HCT116 (cell line): ENCODE data around the gene RNF152. TPM values are rescaled to one million over a fixed set of nuclear protein-coding genes. Genes with fewer than 3 reads are reported as not detected.

Experiments used
- ATAC-seq: fragments of 200-7000 bp; cut with Tn5 transposase; 2 replicates; pipeline ENCODE4 v1.9.1; 2020; ENCODE audit warnings: mild to moderate bottlenecking, moderate library complexity
- BruUV-seq: library from RNA; stranded (reverse); fragments of 400-500 nt; replicated peaks from 2 replicates; lab custom pipeline; 2021; lab: Mats Ljungman, UMichigan
- CTCF ChIA-PET: fragments of 300-600 bp; sonication (Branson Sonifier 250); formaldehyde crosslinking; loops from one replicate; lab custom pipeline; 2021; ENCODE audit warnings: antibody characterized with exemption; lab: Charles Lee
- POLR2A ChIA-PET: fragments of 300-600, 350-600 bp; sonication (Branson Sonifier 250); formaldehyde crosslinking; loops from one replicate; lab custom pipeline; 2021; ENCODE audit warnings: antibody characterized with exemption; lab: Charles Lee
- RAD21 ChIA-PET, 2 experiments: fragments of 300-600 bp; sonication (Branson Sonifier 250); formaldehyde crosslinking; loops; one replicate each; lab custom pipeline; 2023; ENCODE audit warnings: low total read pairs in 2 of 2; ENCODE audit not compliant: uncharacterized antibody in 2 of 2, unreplicated experiment in 2 of 2, low non-redundant PET in 1 of 2; lab: Charles Lee
- DNase-seq: peaks from one replicate; pipeline ENCODE4 v3.0.0-alpha.2; 2010; ENCODE audit warnings: low read depth, low spot score
- H2AFZ ChIP-seq: fragments of 200-600 bp; shearing (Covaris generic), sonication (generic); 2 replicates; pipeline ENCODE4 v1.6.1; 2017; ENCODE audit warnings: low read depth, mixed run types, mixed read lengths, antibody characterized with exemption, low read length; ENCODE audit not compliant: poor library complexity, severe bottlenecking
- H3K27ac ChIP-seq: 2 replicates; pipeline ENCODE4 v1.5.1; 2012; ENCODE audit warnings: low read depth, low read length
- H3K27me3 ChIP-seq: fragments of 200-600 bp; sonication (generic); 2 replicates; pipeline ENCODE4 v1.6.1; 2016; ENCODE audit warnings: mixed run types, low read length, mixed read lengths; ENCODE audit not compliant: insufficient read depth
- H3K36me3 ChIP-seq, 2 experiments: fragments of 200-500 bp in 1 of 2; fragments of 200-600 bp in 1 of 2; sonication (Bioruptor generic) in 1 of 2; sonication (generic) in 1 of 2; 2 replicates each; pipeline versions ENCODE4 v1.5.1 to v1.6.1; 2014 to 2016; ENCODE audit warnings: low read length in 2 of 2, inconsistent platforms in 1 of 2, mixed read lengths in 1 of 2, mixed run types in 1 of 2; ENCODE audit not compliant: insufficient read depth in 2 of 2, control insufficient read depth in 1 of 2
- H3K4me1 ChIP-seq, 2 experiments: fragments of 200-600 bp in 1 of 2; sonication (generic) in 1 of 2; 2 replicates each; pipeline versions ENCODE4 v1.5.1 to v1.6.1; 2012 to 2017; ENCODE audit warnings: low read length in 2 of 2, inconsistent platforms in 1 of 2, mild to moderate bottlenecking in 1 of 2, mixed read lengths in 1 of 2, mixed run types in 1 of 2, moderate library complexity in 1 of 2; ENCODE audit not compliant: insufficient read depth in 2 of 2, control insufficient read depth in 1 of 2
- H3K4me2 ChIP-seq: fragments of 200-600 bp; sonication (generic); 2 replicates; pipeline ENCODE4 v1.6.1; 2017; ENCODE audit warnings: mixed run types, low read length, mixed read lengths
- H3K4me3 ChIP-seq, 2 experiments: fragments of 200-600 bp in 1 of 2; sonication (generic) in 1 of 2; replicated peaks in 1 of 2; 2 replicates each; pipeline ENCODE4 v1.5.1; 2011 to 2016; ENCODE audit warnings: low read length in 2 of 2, control low read depth in 1 of 2, low read depth in 1 of 2, mild to moderate bottlenecking in 1 of 2, mixed read lengths in 1 of 2, mixed run types in 1 of 2
- H3K79me2 ChIP-seq: fragments of 200-600 bp; sonication (generic); 2 replicates; pipeline ENCODE4 v1.6.1; 2017; ENCODE audit warnings: mild to moderate bottlenecking, mixed run types, low read length, moderate library complexity, mixed read lengths; ENCODE audit not compliant: insufficient read depth
- H3K9ac ChIP-seq: fragments of 200-600 bp; sonication (generic); 2 replicates; pipeline ENCODE4 v1.6.1; 2016; ENCODE audit warnings: low read length, mixed read lengths
- H3K9me2 ChIP-seq: fragments of 200-600 bp; sonication (generic), shearing (Covaris generic); 2 replicates; pipeline ENCODE4 v1.6.1; 2017; ENCODE audit warnings: mixed run types, mild to moderate bottlenecking, moderate library complexity; ENCODE audit not compliant: insufficient read depth
- H3K9me3 ChIP-seq, 2 experiments: fragments of 200-500 bp in 1 of 2; fragments of 200-600 bp in 1 of 2; sonication (Bioruptor generic) in 1 of 2; sonication (generic) in 1 of 2; 2 replicates each; pipeline ENCODE4 v1.6.1; 2014 to 2017; ENCODE audit warnings: low read length in 2 of 2, mixed read lengths in 2 of 2, inconsistent platforms in 1 of 2, low read depth in 1 of 2, mild to moderate bottlenecking in 1 of 2, mixed run types in 1 of 2, moderate library complexity in 1 of 2; ENCODE audit not compliant: control insufficient read depth in 1 of 2, insufficient read depth in 1 of 2
- H4K20me1 ChIP-seq: fragments of 200-600 bp; sonication (generic), shearing (Covaris generic); 2 replicates; pipeline ENCODE4 v1.6.1; 2017; ENCODE audit warnings: mixed run types, mild to moderate bottlenecking, moderate library complexity; ENCODE audit not compliant: insufficient read depth
- ATF3 ChIP-seq: IDR thresholded peaks from 2 replicates; pipeline ENCODE4 v1.6.1; 2012
- CEBPB ChIP-seq: IDR thresholded peaks from 2 replicates; pipeline ENCODE4 v1.6.1; 2012; ENCODE audit warnings: low read depth
- CTCF ChIP-seq, 3 experiments: fragments of 200-600 bp in 1 of 3; sonication (generic) in 1 of 3; IDR thresholded peaks in 2 of 3; conservative IDR thresholded peaks in 1 of 3; 2 replicates each; pipeline ENCODE4 v1.5.1; 2012 to 2017; ENCODE audit warnings: low read depth in 2 of 3, low read length in 2 of 3, antibody characterized with exemption in 1 of 3, borderline replicate concordance in 1 of 3, control low read depth in 1 of 3, mild to moderate bottlenecking in 1 of 3, mixed read lengths in 1 of 3, mixed run types in 1 of 3, moderate library complexity in 1 of 3; ENCODE audit not compliant: insufficient read depth in 1 of 3
- EGR1 ChIP-seq: IDR thresholded peaks from 2 replicates; pipeline ENCODE4 v1.6.1; 2012; ENCODE audit warnings: low read depth
- ELF1 ChIP-seq: IDR thresholded peaks from 2 replicates; pipeline ENCODE4 v1.6.1; 2012; ENCODE audit warnings: low read depth, borderline replicate concordance
- EZH2phosphoT487 ChIP-seq: fragments of 200-600 bp; IDR thresholded peaks from 2 replicates; pipeline ENCODE4 v1.6.1; 2018; ENCODE audit warnings: antibody characterized with exemption, borderline replicate concordance
- FOSL1 ChIP-seq: IDR thresholded peaks from 2 replicates; pipeline ENCODE4 v1.6.1; 2012; ENCODE audit warnings: low read depth
- JUND ChIP-seq: IDR thresholded peaks from 2 replicates; pipeline ENCODE4 v1.6.1; 2012
- POLR2AphosphoS5 ChIP-seq: IDR thresholded peaks from 2 replicates; pipeline ENCODE4 v1.6.1; 2011; ENCODE audit warnings: mild to moderate bottlenecking, low read depth, low read length, moderate library complexity
- RAD21 ChIP-seq: IDR thresholded peaks from 2 replicates; pipeline ENCODE4 v1.6.1; 2012; ENCODE audit warnings: low read depth, mild to moderate bottlenecking
- REST ChIP-seq: IDR thresholded peaks from 2 replicates; pipeline ENCODE4 v1.6.1; 2012; ENCODE audit warnings: low read depth
- SIN3A ChIP-seq: IDR thresholded peaks from 2 replicates; pipeline ENCODE4 v1.6.1; 2012; ENCODE audit warnings: low read depth
- SP1 ChIP-seq: IDR thresholded peaks from 2 replicates; pipeline ENCODE4 v1.6.1; 2012; ENCODE audit warnings: low read depth
- TCF7L2 ChIP-seq: IDR thresholded peaks from 2 replicates; pipeline ENCODE4 v1.7.0; 2011; ENCODE audit warnings: borderline replicate concordance, inconsistent platforms; ENCODE audit not compliant: insufficient read depth, insufficient read length; ENCODE audit errors: extremely low read depth
- ZBTB33 ChIP-seq: IDR thresholded peaks from 2 replicates; pipeline ENCODE4 v1.6.1; 2011; ENCODE audit warnings: mild to moderate bottlenecking, low read length, moderate library complexity; ENCODE audit not compliant: insufficient replicate concordance; ENCODE audit errors: extremely low read depth
- ZFX ChIP-seq: fragments of 450-650 bp; IDR thresholded peaks from 2 replicates; pipeline ENCODE4 v1.6.1; 2017
- ZNF274 ChIP-seq: fragments of 200-500 bp; sonication (Bioruptor generic); IDR thresholded peaks from 2 replicates; pipeline ENCODE4 v1.6.1; 2014; ENCODE audit warnings: mild to moderate bottlenecking, low read depth, low read length, inconsistent platforms
- intact Hi-C: fragments of 100-400 bp; cut with micrococcal nuclease; formaldehyde crosslinking; loops from 2 replicates; pipeline ENCODE4 v1.10.0; 2022
- total RNA-seq: library from RNA; stranded (reverse); gene quantifications from one replicate; pipeline ENCODE4 v1.2.1, GENCODE V29; 2021; ENCODE audit not compliant: unreplicated experiment

The RNF152 gene
- total RNA-seq, 1 experiment from 2014 or later = 0.47 TPM

- no peak for ATAC-seq
- Histone ChIP-seq H3K79me2 (no peaks in the 10 kb centered on the region), H3K36me3 (no peaks in the 10 kb centered on the region), H3K9ac (no peak overlapping the region), H3K4me2 (no peak overlapping the region), H3K4me1 (no peaks in the 10 kb centered on the region), H2AFZ (no peak overlapping the region), H3K4me3 (no peak overlapping the region), H3K27me3 (0 out of 2 replicates have a peak, but pooled peaks cover 5% of the 10 kb centered on the region), H3K27ac (no peak overlapping the region), H3K9me2 (no peaks in the 10 kb centered on the region), H3K9me3 (no peaks in the 10 kb centered on the region), H4K20me1 (no peaks in the 10 kb centered on the region)
- ChIA-PET RAD21 (no interaction called here), POLR2A (no interaction called here), CTCF (no interaction called here)
- intact Hi-C loops = no loop called here
- no peak for DNase-seq
- no peak for TF ChIP-seq POLR2AphosphoS5
- TF ChIP-seq ZNF274 = no peak
- TF ChIP-seq ELF1 = no peak
- TF ChIP-seq EGR1 = no peak
- no peak for TF ChIP-seq ATF3
- TF ChIP-seq TCF7L2 = no peak
- no peak for TF ChIP-seq CTCF (IDR thresholded peaks at IDR 0.05 in 2 of 3, conservative IDR thresholded peaks at IDR 0.05 in 1 of 3; ENCODE audit: borderline replicate concordance in 1 of 3, insufficient read depth in 1 of 3, low read depth in 2 of 3, low read length in 2 of 3)
- TF ChIP-seq RAD21 = no peak
- TF ChIP-seq SIN3A = no peak
- no peak for TF ChIP-seq JUND
- no peak for TF ChIP-seq SP1
- TF ChIP-seq ZFX = no peak
- TF ChIP-seq EZH2phosphoT487 = no peak
- TF ChIP-seq REST = no peak
- TF ChIP-seq CEBPB = no peak
- no peak for TF ChIP-seq ZBTB33
- no peak for TF ChIP-seq FOSL1
- no TSS peak for BruUV-seq
These were observed 37.1 kb downstream of the RNF152 start for GRCh38 chr18:61855449-61856378.
